Heart right ventricle (tissue), 16 donors: ENCODE data around the gene CD9. TPM values are rescaled to one million over a fixed set of nuclear protein-coding genes. Genes with fewer than 3 reads are reported as not detected.

ENCODE experiments used
- ATAC-seq, 8 donors: fragments of 200-7000 bp; cut with Tn5 transposase; one replicate each; pipeline ENCODE4 v1.9.1; 2020; ENCODE audit warnings: mild to moderate bottlenecking in 8 of 8, moderate library complexity in 8 of 8, moderate number of reproducible peaks in 1 of 8
- DNase-seq, 2 donors: peaks; one replicate each; pipeline ENCODE4 v3.0.0-alpha.2; 2020
- H3K27ac ChIP-seq, 10 donors: fragments of 200-600 bp; sonication (generic) in 2 of 10; one replicate each; pipeline versions ENCODE4 v1.5.0 to v1.8.0; 2020 to 2022; ENCODE audit warnings: mild to moderate bottlenecking in 3 of 10
- H3K27me3 ChIP-seq, 7 donors: fragments of 200-600 bp; one replicate each; pipeline ENCODE4 v1.8.0; 2021 to 2022; ENCODE audit warnings: mild to moderate bottlenecking in 2 of 7
- H3K36me3 ChIP-seq, 9 donors: fragments of 200-600 bp; sonication (generic) in 1 of 9; one replicate each; pipeline versions ENCODE4 v1.5.0 to v1.8.0; 2020 to 2022; ENCODE audit warnings: mild to moderate bottlenecking in 2 of 9
- H3K4me1 ChIP-seq, 9 donors: fragments of 200-600 bp; sonication (generic) in 1 of 9; one replicate each; pipeline versions ENCODE4 v1.5.0 to v1.8.0; 2020 to 2022; ENCODE audit warnings: mild to moderate bottlenecking in 4 of 9
- H3K4me3 ChIP-seq, 10 donors: fragments of 200-600 bp; sonication (generic) in 2 of 10; one replicate each; pipeline versions ENCODE4 v1.5.0 to v1.8.0; 2020 to 2022; ENCODE audit warnings: mild to moderate bottlenecking in 7 of 10, moderate library complexity in 2 of 10
- H3K9me3 ChIP-seq, 11 donors: fragments of 200-600 bp in 10 of 11; sonication (generic) in 2 of 11; one replicate each; pipeline versions ENCODE4 v1.5.0 to v1.8.0; 2013 to 2022; ENCODE audit warnings: mild to moderate bottlenecking in 2 of 11, control low read depth in 1 of 11, moderate library complexity in 1 of 11
- WGBS, 2 donors: extraction: QIAGEN DNeasy Blood & Tissue Kit; methylation state at CpG; one replicate each; pipeline ENCODE4 v1.1.7; 2013; ENCODE audit warnings: inconsistent platforms in 1 of 2; 5-methylcytosine and 5-hydroxymethylcytosine counted together
- intact Hi-C, 10 donors: fragments of 100-400 bp; cut with DNase I; formaldehyde crosslinking; loops; one replicate each; pipeline versions ENCODE4 v1.11.1 to v1.14.2; 2022
- polyA plus RNA-seq, 2 donors: library from polyadenylated mRNA; stranded (reverse); fragments of 200-250 nt; gene quantifications; one replicate each; pipeline ENCODE4 v1.2.3, GENCODE V29; 2013
- total RNA-seq, 10 donors: library from RNA; stranded (reverse); fragmentation: NEBNext Ultra II Directional in 3 of 10; extraction: Animal tissue kit (Norgen Biotek cat#: 25700) in 3 of 10; gene quantifications; one replicate each; pipeline versions ENCODE4 v1.2.1 to v1.2.4, GENCODE V29; 2021 to 2023
- TF ChIP-seq, protein P1 (sequence below), 9 donors: fragments of 200-600 bp; sonication (generic) in 2 of 9; IDR thresholded peaks; one replicate each; pipeline versions ENCODE4 v1.5.0 to v1.8.0; 2021 to 2022; ENCODE audit warnings: antibody characterized with exemption in 9 of 9, mild to moderate bottlenecking in 5 of 9, moderate library complexity in 1 of 9
- donor health status: Arrhythmogenic right ventricular cardiomyopathy.
- donor health status: ischemic (EF 13 %, LVEDD 7.1; RV severe dilation, severe dysfunction).
- donor health status: healthy with polysubstance abuse.
- donor health status: DM: no; HTN: yes; CAD: no.
- donor health status: DM: no; HTN: no; CAD: no.
- donor health status: ischemic (EF 25% LVEDD 6.9; RV normal size, moderate dysfunction).
- donor health status: ischemic (EF 25% LVEDD 5.7; RV mildly dilated, moderate dysfunction).
- donor health status: healthy.
- donor health status: DM: yes; HTN: yes; CAD: no.
- donor health status: Ischemic cardiomyopathy.
- donor health status: ischemic (EF 35%, LVEDD 5.7; RV mildly dilated, moderate dysfunction).
- donor health status: nonischemic (EF 11% LVEDD 7.7; RV severe dilation, severe dysfunction).
- donor health status: DM: yes; HTN: yes; CAD: no.
- donor health status: PGD.
- donor health status: ischemic (EF 29% LVEDD 5.4; RV normal size, mild dysfunction).
- donor health status: nonischemic (EF 23%, LVEDD 6.1; RV moderate dilation, normal function).

Gene CD9
- total and polyA plus RNA-seq, 12 donors: 24.8 to 109 (median 54.2) TPM

DNA sequence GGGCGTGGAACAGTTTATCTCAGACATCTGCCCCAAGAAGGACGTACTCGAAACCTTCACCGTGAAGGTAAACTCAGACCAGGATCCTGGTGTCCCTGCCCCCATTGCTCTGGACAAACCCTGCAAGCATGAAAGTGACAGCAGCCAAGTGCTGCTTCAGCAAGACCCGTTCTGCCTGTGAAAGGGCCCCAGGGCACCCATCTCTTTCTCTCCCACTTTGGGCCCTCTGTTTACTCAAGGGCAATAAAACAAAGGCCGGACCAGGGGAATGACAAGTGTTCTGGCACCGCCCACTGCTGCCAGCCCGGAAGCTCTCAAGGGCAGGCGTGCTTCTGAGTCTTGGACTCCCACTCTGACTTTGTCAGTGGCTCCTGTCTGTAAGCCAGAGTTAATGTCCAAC, 35.3 kb downstream of the CD9 start:
- H3K27ac ChIP-seq: peak overlapping the region in 5 of 10 donors; percentile 21 to 96 (median 91)
- H3K4me1 ChIP-seq: peaks cover 31 to 59% (median 46%) of the 10 kb centered on the region in 9 donors
- ATAC-seq (peak in 2 of 8 donors; percentile 42 to 50), DNase-seq (peak in 1 of 2 donors; percentile 37)
- H3K9me3 ChIP-seq: no peaks in the 10 kb centered on the region
- intact Hi-C loops: loop anchor here in 3 of 10 donors (5.0 kb wide), 2 partner anchors 37 to 42 kb away; no protein-coding TSS in a partner anchor
- H3K36me3 ChIP-seq: peaks cover 0 to 77% (median 28%) of the 10 kb centered on the region in 9 donors
- no peak overlapping the region for H3K4me3 ChIP-seq
- TF ChIP-seq, protein P1, sequence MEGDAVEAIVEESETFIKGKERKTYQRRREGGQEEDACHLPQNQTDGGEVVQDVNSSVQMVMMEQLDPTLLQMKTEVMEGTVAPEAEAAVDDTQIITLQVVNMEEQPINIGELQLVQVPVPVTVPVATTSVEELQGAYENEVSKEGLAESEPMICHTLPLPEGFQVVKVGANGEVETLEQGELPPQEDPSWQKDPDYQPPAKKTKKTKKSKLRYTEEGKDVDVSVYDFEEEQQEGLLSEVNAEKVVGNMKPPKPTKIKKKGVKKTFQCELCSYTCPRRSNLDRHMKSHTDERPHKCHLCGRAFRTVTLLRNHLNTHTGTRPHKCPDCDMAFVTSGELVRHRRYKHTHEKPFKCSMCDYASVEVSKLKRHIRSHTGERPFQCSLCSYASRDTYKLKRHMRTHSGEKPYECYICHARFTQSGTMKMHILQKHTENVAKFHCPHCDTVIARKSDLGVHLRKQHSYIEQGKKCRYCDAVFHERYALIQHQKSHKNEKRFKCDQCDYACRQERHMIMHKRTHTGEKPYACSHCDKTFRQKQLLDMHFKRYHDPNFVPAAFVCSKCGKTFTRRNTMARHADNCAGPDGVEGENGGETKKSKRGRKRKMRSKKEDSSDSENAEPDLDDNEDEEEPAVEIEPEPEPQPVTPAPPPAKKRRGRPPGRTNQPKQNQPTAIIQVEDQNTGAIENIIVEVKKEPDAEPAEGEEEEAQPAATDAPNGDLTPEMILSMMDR (IDR thresholded peaks at IDR 0.05): no peak
- no peaks in the 10 kb centered on the region for H3K27me3 ChIP-seq
- WGBS, 2 donors: 64 to 70% methylated on average over 9 of the region's 9 CpGs

DNA sequence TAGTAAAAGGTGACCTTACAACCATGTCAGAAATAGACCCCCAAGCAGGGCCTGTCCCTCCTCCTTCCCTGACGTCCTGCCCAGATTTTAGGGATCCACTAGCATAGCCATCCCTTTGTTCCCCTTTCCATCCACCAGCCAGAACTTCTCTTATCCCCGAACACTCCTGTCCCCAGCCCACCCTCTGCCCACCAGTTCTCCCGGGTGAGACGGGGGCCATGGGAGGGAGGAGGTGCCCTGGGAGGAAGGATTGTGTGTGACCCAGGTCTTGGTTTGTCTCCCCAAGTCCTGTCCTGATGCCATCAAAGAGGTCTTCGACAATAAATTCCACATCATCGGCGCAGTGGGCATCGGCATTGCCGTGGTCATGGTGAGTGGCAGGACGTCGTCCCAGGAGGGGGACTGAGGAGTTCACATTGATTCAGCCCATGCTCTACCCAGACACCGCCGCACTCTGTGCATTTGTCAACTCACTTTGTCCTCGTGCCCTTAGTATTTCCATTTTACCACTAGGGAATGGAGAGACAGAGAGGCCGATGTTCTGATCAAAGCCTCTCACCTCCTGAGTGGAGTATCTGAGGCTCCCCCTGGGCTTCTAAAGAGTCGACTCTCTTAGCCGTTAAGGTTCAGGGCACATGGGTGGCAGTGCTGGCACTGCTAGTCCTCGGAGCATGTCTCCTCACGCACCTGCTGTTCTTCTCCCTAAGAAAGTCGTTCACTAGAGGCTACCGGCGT, 35.9 kb downstream of the CD9 start:
- Histone ChIP-seq H3K27me3 (no peaks in the 10 kb centered on the region), H3K27ac (peak overlapping the region in 3 of 10 donors; percentile 21 to 91 (median 35)), H3K4me3 (no peak overlapping the region), H3K9me3 (no peaks in the 10 kb centered on the region), H3K36me3 (peaks cover 0 to 77% (median 28%) of the 10 kb centered on the region in 9 donors), H3K4me1 (peaks cover 25 to 59% (median 44%) of the 10 kb centered on the region in 9 donors)
- WGBS, 2 donors: 89 to 90% methylated on average over 22 of the region's 22 CpGs
- ATAC-seq (no peak), DNase-seq (no peak)
- TF ChIP-seq, protein P1 (IDR thresholded peaks at IDR 0.05): no peak
- intact Hi-C loops: loop anchor here in 3 of 10 donors (5.0 kb wide), 2 partner anchors 36 to 41 kb away; no protein-coding TSS in a partner anchor

DNA sequence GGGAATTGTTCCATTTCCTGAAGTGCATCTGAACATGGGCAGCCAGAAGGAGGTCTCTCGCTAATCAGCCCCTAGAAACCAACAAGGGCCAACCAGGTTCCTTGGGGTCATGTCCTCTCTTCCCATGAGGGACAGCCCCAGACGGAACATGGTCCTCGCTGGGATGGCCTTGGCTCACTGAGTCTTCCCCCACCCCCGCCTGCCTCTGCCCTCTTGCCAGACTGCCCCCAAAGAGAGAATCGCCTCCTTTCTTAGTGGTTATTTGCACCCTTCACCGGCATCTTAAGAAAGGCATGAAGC, 36.4 kb downstream of the CD9 start:
- Histone ChIP-seq H3K36me3 (peaks cover 0 to 77% (median 28%) of the 10 kb centered on the region in 9 donors), H3K9me3 (no peaks in the 10 kb centered on the region), H3K4me1 (peaks cover 21 to 59% (median 42%) of the 10 kb centered on the region in 9 donors), H3K4me3 (no peak overlapping the region), H3K27me3 (no peaks in the 10 kb centered on the region), H3K27ac (peak overlapping the region in 1 of 10 donors; percentile 91)
- TF ChIP-seq, protein P1 (IDR thresholded peaks at IDR 0.05): no peak
- DNase-seq: no peak
- ATAC-seq: no peak
- intact Hi-C loops: loop anchor here in 3 of 10 donors (5.0 kb wide), 2 partner anchors 36 to 41 kb away; no protein-coding TSS in a partner anchor
- WGBS, 2 donors: 91 to 95% methylated on average over 6 of the region's 6 CpGs

DNA sequence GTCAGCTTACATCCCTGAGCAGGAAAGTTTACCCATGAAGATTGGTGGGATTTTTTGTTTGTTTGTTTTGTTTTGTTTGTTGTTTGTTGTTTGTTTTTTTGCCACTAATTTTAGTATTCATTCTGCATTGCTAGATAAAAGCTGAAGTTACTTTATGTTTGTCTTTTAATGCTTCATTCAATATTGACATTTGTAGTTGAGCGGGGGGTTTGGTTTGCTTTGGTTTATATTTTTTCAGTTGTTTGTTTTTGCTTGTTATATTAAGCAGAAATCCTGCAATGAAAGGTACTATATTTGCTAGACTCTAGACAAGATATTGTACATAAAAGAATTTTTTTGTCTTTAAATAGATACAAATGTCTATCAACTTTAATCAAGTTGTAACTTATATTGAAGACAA, 37.6 kb downstream of the CD9 start:
- no peaks in the 10 kb centered on the region for H3K9me3 ChIP-seq
- no peak overlapping the region for H3K27ac ChIP-seq
- intact Hi-C loops: loop anchor here in 3 of 10 donors (5.0 kb wide), 2 partner anchors 34 to 39 kb away; no protein-coding TSS in a partner anchor
- H3K4me1 ChIP-seq: peaks cover 11 to 51% (median 34%) of the 10 kb centered on the region in 9 donors
- no peak overlapping the region for H3K4me3 ChIP-seq
- ATAC-seq (no peak), DNase-seq (no peak)
- TF ChIP-seq, protein P1 (IDR thresholded peaks at IDR 0.05): no peak
- H3K27me3 ChIP-seq: no peaks in the 10 kb centered on the region
- peaks cover 0 to 70% (median 28%) of the 10 kb centered on the region in 9 donors for H3K36me3 ChIP-seq
- WGBS, 2 donors: 98 to 100% methylated on average over 1 of the region's 1 CpG
